ENCODE data around the gene CPA1.

- no peak for TF ChIP-seq PBX3 (CRISPR knock-in tag; IDR thresholded peaks at IDR 0.05)
- TF ChIP-seq ZNF398 (tag by site-specific recombination; IDR thresholded peaks at IDR 0.05) = no peak
- no peak for TF ChIP-seq CTCF (tag by site-specific recombination; IDR thresholded peaks at IDR 0.05)
- no peak for TF ChIP-seq ZBTB21 (tag by site-specific recombination; IDR thresholded peaks at IDR 0.05)
- no peak for TF ChIP-seq REST (tag by site-specific recombination; IDR thresholded peaks at IDR 0.05)
- TF ChIP-seq ZNF785 (tag by site-specific recombination; IDR thresholded peaks at IDR 0.05) = no peak
- TF ChIP-seq GLI4 (tag by site-specific recombination; IDR thresholded peaks at IDR 0.05) = no peak
Measured at GRCh38 chr7:130372402-130373165, 7.7 kb upstream of the CPA1 start.

Data from HEK293 (cell line).